ENCODE measurements around the gene UBL7. TPM values are rescaled to one million over a fixed set of nuclear protein-coding genes. Genes with fewer than 3 reads are reported as not detected.

The UBL7 gene
- total RNA-seq, 2 experiments from 2014 or later: 55.3 to 63.2 TPM

DNA sequence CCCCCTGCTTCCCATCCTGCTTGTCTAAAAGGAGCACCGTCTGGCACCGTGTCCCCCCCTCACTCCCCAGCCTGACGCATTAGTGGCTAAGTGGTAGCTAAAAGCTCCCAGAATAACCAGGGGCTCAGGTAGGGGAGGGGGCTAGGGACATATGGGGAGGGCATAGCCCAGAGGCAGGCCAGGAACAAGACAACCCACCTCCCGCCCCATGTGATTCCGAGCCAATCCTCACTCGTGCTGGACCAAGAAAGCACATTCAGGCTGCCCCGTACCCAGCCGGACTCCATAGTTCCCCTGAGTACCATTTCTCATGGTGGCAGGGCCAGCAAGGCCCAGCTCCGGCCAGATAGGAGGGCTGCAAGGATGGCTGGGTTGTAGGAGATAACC, 38.7 kb downstream of the UBL7 start:
- POLR2A ChIA-PET: no interaction called here
- Mint-ChIP-seq H3K27ac (no peak overlapping the region), H3K36me3 (peaks cover 4% of the 10 kb centered on the region), H3K4me1 (peaks cover 31% of the 10 kb centered on the region), H3K9me3 (no peaks in the 10 kb centered on the region), H3K4me3 (no peak overlapping the region), H3K27me3 (no peaks in the 10 kb centered on the region)
- ATAC-seq (ENCODE audit: low read depth): no peak
- no peak for DNase-seq

DNA sequence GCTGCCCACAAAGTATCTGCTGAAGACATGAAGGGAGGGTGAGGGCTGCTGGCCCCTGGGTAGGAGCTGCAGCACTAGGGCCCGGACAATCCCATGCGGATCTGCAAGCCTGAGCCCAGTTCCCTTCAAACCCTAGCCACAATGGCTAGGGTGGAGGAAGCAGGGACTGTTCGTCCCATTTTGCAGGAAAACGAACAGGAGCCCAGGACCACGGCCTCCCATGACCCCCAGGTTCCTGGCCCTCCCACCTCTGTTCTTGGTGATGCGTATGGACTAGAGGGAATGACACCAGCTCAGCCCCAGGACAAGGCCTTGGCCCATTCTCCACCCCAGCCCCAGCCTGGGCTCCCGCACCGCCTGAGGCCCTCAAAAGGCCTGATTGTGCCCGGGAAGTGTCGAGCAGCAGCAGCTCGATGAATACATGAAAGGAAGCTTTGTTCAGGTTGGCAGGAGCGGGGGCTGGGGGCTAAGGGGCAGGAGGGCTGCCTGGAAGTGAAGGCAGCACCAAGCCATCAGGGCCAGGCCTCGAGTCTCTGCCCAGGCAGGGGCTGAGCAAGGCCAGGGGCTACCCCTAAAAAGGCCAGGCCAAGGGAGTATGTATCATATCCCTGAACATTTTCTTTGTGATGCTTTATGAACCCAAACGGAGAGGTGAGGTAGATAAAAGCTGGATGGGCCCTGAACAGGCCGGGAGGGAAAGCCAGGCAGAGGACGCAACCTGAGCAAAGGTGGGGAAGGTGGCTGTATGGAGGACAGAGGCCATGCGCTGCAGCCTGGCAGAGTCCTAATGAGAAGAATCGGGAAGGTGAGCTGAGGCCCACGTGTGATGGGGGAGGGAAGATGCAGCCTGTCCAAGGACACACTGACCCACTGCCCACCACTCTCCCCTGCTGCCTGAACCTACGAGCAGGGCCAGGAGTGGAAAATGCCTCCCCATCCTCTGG, 39.4 kb downstream of the UBL7 start:
- Mint-ChIP-seq H3K9me3 (no peaks in the 10 kb centered on the region), H3K36me3 (peaks cover 4% of the 10 kb centered on the region), H3K27me3 (no peaks in the 10 kb centered on the region), H3K4me1 (peaks cover 30% of the 10 kb centered on the region), H3K27ac (peak overlapping the region; percentile 57), H3K4me3 (no peak overlapping the region)
- POLR2A ChIA-PET: interaction anchor here (1.9 kb wide), 1 partner anchor 11 kb away, joined by 10 read pairs; the partner anchor contains the start of gene SEMA7A
- ATAC-seq (ENCODE audit: low read depth) (no peak), DNase-seq (no peak)

- no peak overlapping the region for H3K4me3 Mint-ChIP-seq
- H3K9me3 Mint-ChIP-seq: no peaks in the 10 kb centered on the region
- POLR2A ChIA-PET: interaction anchor here (0.9 to 1.9 kb wide), 4 partner anchors 12 to 35 kb away, joined by 4 to 14 read pairs (median 8); partner anchors contain the start of gene SEMA7A
- H3K27ac Mint-ChIP-seq: peak overlapping the region; percentile 79
- no peaks in the 10 kb centered on the region for H3K27me3 Mint-ChIP-seq
- H3K4me1 Mint-ChIP-seq: peaks cover 32% of the 10 kb centered on the region
- peak; percentile 38 for ATAC-seq (ENCODE audit: low read depth)
- H3K36me3 Mint-ChIP-seq: peaks cover 5% of the 10 kb centered on the region
- no peak for DNase-seq
Measured at GRCh38 chr15:74420193-74420905, 40.6 kb downstream of the UBL7 start.

DNA sequence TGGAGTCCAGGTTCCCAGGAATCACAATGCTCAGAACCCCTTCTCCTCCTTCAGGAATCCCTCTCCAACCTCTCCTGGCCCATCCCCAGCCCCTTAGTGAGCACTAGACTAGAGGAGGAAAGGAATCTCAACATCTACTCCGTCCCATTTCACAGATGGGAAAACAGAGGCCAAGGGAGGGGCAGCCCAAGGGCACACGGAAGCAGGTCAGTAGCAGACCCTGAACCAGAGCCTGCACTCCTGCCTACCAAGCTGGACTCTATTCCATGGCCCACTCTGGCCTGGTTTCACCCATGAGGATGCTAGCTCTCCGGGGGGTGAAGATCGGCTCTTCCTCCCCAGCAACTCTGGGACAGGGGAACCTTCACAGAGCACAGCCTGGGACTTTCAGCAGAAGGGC, 41.5 kb downstream of the UBL7 start:
- Mint-ChIP-seq H3K27me3 (no peaks in the 10 kb centered on the region), H3K9me3 (no peaks in the 10 kb centered on the region), H3K27ac (peak overlapping the region; percentile 70), H3K36me3 (peaks cover 5% of the 10 kb centered on the region), H3K4me1 (peaks cover 40% of the 10 kb centered on the region), H3K4me3 (no peak overlapping the region)
- POLR2A ChIA-PET: interaction anchor here (1.3 to 1.9 kb wide), 2 partner anchors 16 to 34 kb away, joined by 7 to 14 read pairs; no protein-coding TSS in a partner anchor
- no peak for DNase-seq
- no peak for ATAC-seq (ENCODE audit: low read depth)

GRCh38 chr15:74418575-74419338, 42.2 kb downstream of the UBL7 start:
- Mint-ChIP-seq H3K4me1 (peaks cover 45% of the 10 kb centered on the region), H3K36me3 (peaks cover 9% of the 10 kb centered on the region)
- no peak for ATAC-seq (ENCODE audit: low read depth)

GRCh38 chr15:74417670-74418069, 43.3 kb downstream of the UBL7 start:
- no peak overlapping the region for H3K4me3 Mint-ChIP-seq
- POLR2A ChIA-PET: no interaction called here
- DNase-seq (no peak), ATAC-seq (ENCODE audit: low read depth) (no peak)
- peaks cover 15% of the 10 kb centered on the region for H3K36me3 Mint-ChIP-seq
- H3K27ac Mint-ChIP-seq: peak overlapping the region; percentile 17
- peaks cover 44% of the 10 kb centered on the region for H3K4me1 Mint-ChIP-seq
- H3K9me3 Mint-ChIP-seq: no peaks in the 10 kb centered on the region
- no peaks in the 10 kb centered on the region for H3K27me3 Mint-ChIP-seq

More at GRCh38 chr15:74418575-74419338, 42.2 kb downstream of the UBL7 start:
- Mint-ChIP-seq H3K27ac (peak overlapping the region; percentile 72), H3K9me3 (no peaks in the 10 kb centered on the region), H3K27me3 (no peaks in the 10 kb centered on the region), H3K4me3 (no peak overlapping the region)
- DNase-seq: no peak
- POLR2A ChIA-PET: interaction anchor here (1.9 kb wide), 1 partner anchor 15 kb away, joined by 14 read pairs; no protein-coding TSS in a partner anchor

- POLR2A ChIA-PET: no interaction called here
- DNase-seq (no peak), ATAC-seq (ENCODE audit: low read depth) (no peak)
- peak overlapping the region; percentile 71 for H3K27ac Mint-ChIP-seq
- H3K27me3 Mint-ChIP-seq: no peaks in the 10 kb centered on the region
- H3K36me3 Mint-ChIP-seq: peaks cover 15% of the 10 kb centered on the region
- H3K4me1 Mint-ChIP-seq: peaks cover 43% of the 10 kb centered on the region
- no peaks in the 10 kb centered on the region for H3K9me3 Mint-ChIP-seq
- H3K4me3 Mint-ChIP-seq: no peak overlapping the region
Measured at GRCh38 chr15:74417225-74417624, 43.7 kb downstream of the UBL7 start.

DNA sequence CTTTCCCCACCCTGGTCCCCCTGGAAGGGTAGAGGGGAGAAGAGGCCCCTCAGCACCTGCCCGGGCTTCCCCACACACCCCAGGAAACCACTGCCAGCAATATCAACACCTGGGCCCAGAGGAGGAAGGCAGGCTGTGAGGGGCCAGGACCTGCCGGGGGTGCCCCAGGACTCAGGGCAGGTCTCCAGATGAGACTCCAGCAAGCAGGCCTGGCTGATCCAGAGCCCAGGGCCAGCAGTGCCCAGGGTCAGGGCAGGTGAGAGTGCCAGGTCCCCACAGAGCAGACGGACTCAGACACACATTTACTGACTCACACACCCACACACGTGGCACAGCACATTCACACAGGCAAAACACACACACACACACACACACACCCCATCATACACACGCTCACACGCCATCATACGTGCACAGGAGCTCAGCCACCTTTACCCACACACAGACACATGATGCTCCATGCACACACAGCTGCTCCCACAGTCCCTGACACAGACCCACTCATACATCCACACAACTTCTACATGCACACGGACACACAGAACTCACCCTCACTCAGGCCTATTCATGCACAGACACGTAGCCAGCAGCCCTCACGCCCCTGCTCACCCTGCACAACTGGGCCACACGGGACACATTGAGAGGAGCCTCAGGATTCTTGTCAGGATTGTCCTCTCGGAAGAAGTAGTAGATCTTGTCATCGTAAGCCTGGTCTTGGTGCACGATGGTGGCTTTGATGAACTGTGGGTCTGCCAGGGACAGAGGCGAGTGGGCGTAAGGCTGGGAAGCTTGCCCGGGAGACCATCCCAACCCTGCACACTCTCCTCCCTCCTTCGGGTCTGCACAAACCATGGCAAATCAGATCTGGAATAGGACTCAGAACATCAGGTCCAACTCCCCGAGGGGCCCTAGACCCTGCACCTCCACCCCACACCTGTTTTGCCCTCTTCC, 44.7 kb downstream of the UBL7 start:
- Mint-ChIP-seq H3K4me1 (peaks cover 40% of the 10 kb centered on the region), H3K36me3 (peaks cover 17% of the 10 kb centered on the region), H3K9me3 (no peaks in the 10 kb centered on the region), H3K4me3 (peak overlapping the region; percentile 11), H3K27ac (peak overlapping the region; percentile 80), H3K27me3 (no peaks in the 10 kb centered on the region)
- DNase-seq (no peak), ATAC-seq (ENCODE audit: low read depth) (no peak)
- POLR2A ChIA-PET: no interaction called here

DNA sequence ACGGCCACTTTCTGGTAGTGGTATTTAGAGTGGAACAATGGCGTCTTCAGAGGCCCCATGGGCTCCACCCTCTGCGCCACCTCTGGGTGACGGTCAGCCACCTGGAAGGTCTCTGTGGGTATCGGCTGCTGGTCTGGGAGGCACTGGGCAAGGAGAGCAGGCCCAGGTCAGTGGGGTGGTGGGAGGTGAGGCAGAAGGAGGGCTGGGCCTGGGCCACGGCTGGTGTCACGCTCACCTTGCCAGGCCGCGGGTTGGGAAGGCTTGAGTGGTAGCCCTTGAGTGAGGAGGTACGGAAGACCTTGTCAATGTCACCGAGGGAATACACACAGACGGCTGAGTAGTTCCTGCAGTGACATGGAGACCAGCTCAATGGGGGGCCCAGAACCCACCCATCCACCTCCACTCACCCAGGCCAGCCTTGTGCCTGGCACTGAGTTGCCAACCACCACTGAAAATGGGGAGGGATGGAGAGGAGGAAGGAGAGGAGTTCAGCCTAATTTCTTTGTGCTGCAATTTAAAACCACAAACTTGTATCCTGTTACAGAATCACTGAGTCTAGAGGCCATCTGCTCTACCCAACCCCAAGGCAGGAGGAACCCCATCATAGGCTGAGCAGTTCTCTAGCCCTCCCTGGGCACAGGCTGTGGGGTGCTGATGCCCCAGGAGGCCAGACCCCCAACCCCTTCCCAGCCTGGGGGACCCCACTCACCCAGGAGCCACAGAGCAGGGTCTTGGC, 46.2 kb downstream of the UBL7 start:
- peak; percentile 78 for ATAC-seq (ENCODE audit: low read depth)
- no peak for DNase-seq
- no peaks in the 10 kb centered on the region for H3K9me3 Mint-ChIP-seq
- peak overlapping the region; percentile 80 for H3K27ac Mint-ChIP-seq
- POLR2A ChIA-PET: no interaction called here
- no peaks in the 10 kb centered on the region for H3K27me3 Mint-ChIP-seq
- H3K4me3 Mint-ChIP-seq: peak overlapping the region; percentile 44
- peaks cover 21% of the 10 kb centered on the region for H3K36me3 Mint-ChIP-seq
- peaks cover 33% of the 10 kb centered on the region for H3K4me1 Mint-ChIP-seq

GRCh38 chr15:74414081-74414580, 46.8 kb downstream of the UBL7 start:
- H3K4me3 Mint-ChIP-seq: no peak overlapping the region
- DNase-seq (no peak), ATAC-seq (ENCODE audit: low read depth) (no peak)
- peaks cover 21% of the 10 kb centered on the region for H3K36me3 Mint-ChIP-seq
- peak overlapping the region; percentile 80 for H3K27ac Mint-ChIP-seq
- peaks cover 28% of the 10 kb centered on the region for H3K4me1 Mint-ChIP-seq
- no peaks in the 10 kb centered on the region for H3K9me3 Mint-ChIP-seq
- POLR2A ChIA-PET: interaction anchor here (1.0 kb wide), 1 partner anchor 15 kb away, joined by 3 read pairs; no protein-coding TSS in a partner anchor
- no peaks in the 10 kb centered on the region for H3K27me3 Mint-ChIP-seq

- Mint-ChIP-seq H3K4me1 (peaks cover 25% of the 10 kb centered on the region), H3K4me3 (no peak overlapping the region), H3K9me3 (no peaks in the 10 kb centered on the region), H3K27ac (peak overlapping the region; percentile 31), H3K27me3 (no peaks in the 10 kb centered on the region), H3K36me3 (peaks cover 24% of the 10 kb centered on the region)
- POLR2A ChIA-PET: interaction anchor here (1.0 kb wide), 1 partner anchor 16 kb away, joined by 3 read pairs; no protein-coding TSS in a partner anchor
- no peak for DNase-seq
- ATAC-seq (ENCODE audit: low read depth): no peak
Measured at GRCh38 chr15:74413350-74414080, 47.4 kb downstream of the UBL7 start.
